Neural cell (in vitro differentiated cells): ENCODE results near the gene PIGL. TPM values are rescaled to one million over a fixed set of nuclear protein-coding genes. Genes with fewer than 3 reads are reported as not detected.

Experiments used
- H2AFZ ChIP-seq: fragments of 200-600, 300-800 bp; sonication (generic), shearing (Covaris generic); 2 replicates; pipeline ENCODE4 v1.6.0; 2014; ENCODE audit warnings: low read depth, mild to moderate bottlenecking, antibody characterized with exemption, low read length, moderate library complexity
- H3F3A ChIP-seq: fragments of 200-600 bp; shearing (Covaris generic); 2 replicates; pipeline ENCODE4 v1.6.1; 2016; ENCODE audit warnings: mild to moderate bottlenecking, moderate library complexity, mixed read lengths, antibody characterized with exemption, low read length; ENCODE audit not compliant: insufficient read depth, poor library complexity, severe bottlenecking
- H3K27ac ChIP-seq: fragments of 200-600, 300-800 bp; sonication (generic), shearing (Covaris generic); 2 replicates; pipeline ENCODE4 v1.5.1; 2014; ENCODE audit warnings: mild to moderate bottlenecking, low read length, moderate library complexity
- H3K27me3 ChIP-seq: fragments of 300-800, 200-600 bp; sonication (generic), shearing (Covaris generic); 2 replicates; pipeline ENCODE4 v1.6.0; 2014; ENCODE audit warnings: mild to moderate bottlenecking, low read depth, low read length, moderate library complexity; ENCODE audit not compliant: insufficient read depth
- H3K36me3 ChIP-seq: fragments of 300-800, 200-600 bp; sonication (generic), shearing (Covaris generic); 2 replicates; pipeline ENCODE4 v1.5.1; 2014; ENCODE audit warnings: mild to moderate bottlenecking, antibody characterized with exemption, low read length, moderate library complexity; ENCODE audit not compliant: insufficient read depth
- H3K4me2 ChIP-seq: fragments of 300-800, 200-600 bp; sonication (generic), shearing (Covaris generic); 2 replicates; pipeline ENCODE4 v1.6.0; 2014; ENCODE audit warnings: mild to moderate bottlenecking, low read length
- H3K4me3 ChIP-seq: fragments of 300-800, 200-600 bp; sonication (generic), shearing (Covaris generic); 2 replicates; pipeline ENCODE4 v1.5.1; 2014; ENCODE audit warnings: mild to moderate bottlenecking, low read length, moderate library complexity
- H3K79me2 ChIP-seq: fragments of 200-600 bp; shearing (Covaris generic); replicated peaks from 2 replicates; pipeline ENCODE4 v1.6.0; 2014; ENCODE audit warnings: mild to moderate bottlenecking, low read length, moderate library complexity; ENCODE audit not compliant: insufficient read depth
- H3K9ac ChIP-seq: fragments of 300-800, 200-600 bp; sonication (generic), shearing (Covaris generic); 2 replicates; pipeline ENCODE4 v1.6.1; 2016; ENCODE audit warnings: mild to moderate bottlenecking, low read length, mixed read lengths
- H3K9me2 ChIP-seq: fragments of 200-600 bp; shearing (Covaris generic); 2 replicates; pipeline ENCODE4 v1.6.1; 2016; ENCODE audit warnings: mild to moderate bottlenecking, low read length, mixed read lengths; ENCODE audit not compliant: insufficient read depth
- H3K9me3 ChIP-seq: fragments of 200-600, 300-800 bp; sonication (generic), shearing (Covaris generic); 2 replicates; pipeline ENCODE4 v1.6.1; 2016; ENCODE audit warnings: mild to moderate bottlenecking, mixed run types, low read length, moderate library complexity, mixed read lengths
- H4K20me1 ChIP-seq: fragments of 200-600 bp; shearing (Covaris generic); 2 replicates; pipeline ENCODE4 v1.6.1; 2016; ENCODE audit warnings: mild to moderate bottlenecking, mixed run types; ENCODE audit not compliant: insufficient read depth
- EP300 ChIP-seq: fragments of 450-650 bp; conservative IDR thresholded peaks from 2 replicates; pipeline ENCODE4 v1.6.1; 2014; ENCODE audit warnings: antibody characterized with exemption, mild to moderate bottlenecking, moderate library complexity; ENCODE audit not compliant: poor library complexity, severe bottlenecking
- EZH2 ChIP-seq: fragments of 200-600, 300-800 bp; shearing (Covaris generic), sonication (generic); IDR thresholded peaks from 2 replicates; pipeline ENCODE4 v1.6.1; 2014; ENCODE audit warnings: antibody characterized with exemption, low read length, borderline replicate concordance, mild to moderate bottlenecking; ENCODE audit not compliant: insufficient read depth, poor library complexity, severe bottlenecking
- MXI1 ChIP-seq: fragments of 450-650 bp; conservative IDR thresholded peaks from 2 replicates; pipeline ENCODE4 v1.6.1; 2014; ENCODE audit warnings: antibody characterized with exemption, mild to moderate bottlenecking; ENCODE audit not compliant: poor library complexity, severe bottlenecking
- POLR2AphosphoS5 ChIP-seq: IDR thresholded peaks from 2 replicates; pipeline ENCODE4 v1.6.1; 2012
- RAD21 ChIP-seq: fragments of 450-650 bp; conservative IDR thresholded peaks from 2 replicates; pipeline ENCODE4 v1.6.1; 2014; ENCODE audit warnings: antibody characterized with exemption, mild to moderate bottlenecking, moderate library complexity
- SMC3 ChIP-seq: fragments of 450-650 bp; conservative IDR thresholded peaks from 2 replicates; pipeline ENCODE4 v1.6.1; 2014; ENCODE audit warnings: antibody characterized with exemption, mild to moderate bottlenecking, moderate library complexity; ENCODE audit not compliant: poor library complexity
- TAF1 ChIP-seq: IDR thresholded peaks from 2 replicates; pipeline ENCODE4 v1.6.1; 2012; ENCODE audit warnings: low read depth
- polyA plus RNA-seq: library from polyadenylated mRNA; depleted of rRNA; stranded (reverse); fragments of >200 nt; gene quantifications from 2 replicates; pipeline ENCODE4 v1.2.3, GENCODE V29; 2014
- TF ChIP-seq, protein P1 (sequence below): fragments of 450-650 bp; IDR thresholded peaks from 2 replicates; pipeline ENCODE4 v1.5.1; 2014; ENCODE audit warnings: antibody characterized with exemption, mild to moderate bottlenecking, moderate library complexity; ENCODE audit not compliant: poor library complexity, severe bottlenecking
- TF ChIP-seq, protein P2 (sequence below): IDR thresholded peaks from 2 replicates; pipeline ENCODE4 v1.6.1; 2012; ENCODE audit warnings: borderline replicate concordance

Gene PIGL
- polyA plus RNA-seq, 1 donor from 2014 or later: 75.5 TPM

DNA sequence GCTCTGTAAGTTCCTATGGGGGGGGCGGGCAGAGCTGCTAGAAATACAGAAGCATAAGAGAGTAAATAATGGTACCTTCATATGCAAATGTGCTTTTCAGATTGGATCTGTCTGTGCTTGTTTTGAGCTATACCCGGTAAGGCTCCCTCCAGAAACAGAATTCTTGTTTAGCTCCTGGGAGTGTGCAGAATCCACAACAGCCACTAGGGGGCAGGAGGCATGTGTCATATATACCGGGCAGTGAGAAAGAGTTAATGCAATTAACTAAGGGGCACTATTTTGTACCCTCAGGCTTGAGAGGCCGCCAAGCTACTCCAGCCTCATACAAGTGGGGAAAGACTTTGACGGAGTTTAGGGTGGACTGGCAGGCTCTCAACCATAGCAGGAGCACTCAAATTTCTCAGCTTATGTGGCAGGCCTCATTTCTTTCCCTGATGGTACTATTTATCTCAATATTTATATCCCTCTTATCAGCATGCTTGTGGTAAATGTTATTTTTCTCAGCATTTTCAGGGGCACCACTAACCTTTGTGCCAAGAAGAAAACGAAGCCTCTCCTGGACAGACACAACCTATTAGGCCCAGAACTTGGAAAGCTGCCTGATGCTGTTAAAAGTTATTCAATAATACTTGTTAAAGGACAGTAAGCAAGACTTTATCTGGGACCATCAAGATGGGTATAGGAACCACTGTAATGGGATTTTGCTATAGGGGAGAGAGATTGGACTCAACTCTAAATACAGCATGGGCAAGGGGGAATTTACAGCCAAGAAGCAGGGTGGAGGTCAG, 146.9 kb downstream of the PIGL start:
- no peak overlapping the region for H2AFZ ChIP-seq
- H3K9ac ChIP-seq: no peak overlapping the region
- no peaks in the 10 kb centered on the region for H3K9me3 ChIP-seq
- no peaks in the 10 kb centered on the region for H3K9me2 ChIP-seq
- no peak overlapping the region for H3K4me2 ChIP-seq
- H3K36me3 ChIP-seq: no peaks in the 10 kb centered on the region
- H3F3A ChIP-seq: no peaks in the 10 kb centered on the region
- H4K20me1 ChIP-seq: no peaks in the 10 kb centered on the region
- no peak overlapping the region for H3K4me3 ChIP-seq
- TF ChIP-seq, protein P1, sequence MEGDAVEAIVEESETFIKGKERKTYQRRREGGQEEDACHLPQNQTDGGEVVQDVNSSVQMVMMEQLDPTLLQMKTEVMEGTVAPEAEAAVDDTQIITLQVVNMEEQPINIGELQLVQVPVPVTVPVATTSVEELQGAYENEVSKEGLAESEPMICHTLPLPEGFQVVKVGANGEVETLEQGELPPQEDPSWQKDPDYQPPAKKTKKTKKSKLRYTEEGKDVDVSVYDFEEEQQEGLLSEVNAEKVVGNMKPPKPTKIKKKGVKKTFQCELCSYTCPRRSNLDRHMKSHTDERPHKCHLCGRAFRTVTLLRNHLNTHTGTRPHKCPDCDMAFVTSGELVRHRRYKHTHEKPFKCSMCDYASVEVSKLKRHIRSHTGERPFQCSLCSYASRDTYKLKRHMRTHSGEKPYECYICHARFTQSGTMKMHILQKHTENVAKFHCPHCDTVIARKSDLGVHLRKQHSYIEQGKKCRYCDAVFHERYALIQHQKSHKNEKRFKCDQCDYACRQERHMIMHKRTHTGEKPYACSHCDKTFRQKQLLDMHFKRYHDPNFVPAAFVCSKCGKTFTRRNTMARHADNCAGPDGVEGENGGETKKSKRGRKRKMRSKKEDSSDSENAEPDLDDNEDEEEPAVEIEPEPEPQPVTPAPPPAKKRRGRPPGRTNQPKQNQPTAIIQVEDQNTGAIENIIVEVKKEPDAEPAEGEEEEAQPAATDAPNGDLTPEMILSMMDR: peak; percentile 90
- TF ChIP-seq MXI1 (no peak), EZH2 (no peak), RAD21 (peak; percentile 78), POLR2AphosphoS5 (no peak), EP300 (no peak), SMC3 (peak; percentile 83), TAF1 (no peak)
- TF ChIP-seq, protein P2, sequence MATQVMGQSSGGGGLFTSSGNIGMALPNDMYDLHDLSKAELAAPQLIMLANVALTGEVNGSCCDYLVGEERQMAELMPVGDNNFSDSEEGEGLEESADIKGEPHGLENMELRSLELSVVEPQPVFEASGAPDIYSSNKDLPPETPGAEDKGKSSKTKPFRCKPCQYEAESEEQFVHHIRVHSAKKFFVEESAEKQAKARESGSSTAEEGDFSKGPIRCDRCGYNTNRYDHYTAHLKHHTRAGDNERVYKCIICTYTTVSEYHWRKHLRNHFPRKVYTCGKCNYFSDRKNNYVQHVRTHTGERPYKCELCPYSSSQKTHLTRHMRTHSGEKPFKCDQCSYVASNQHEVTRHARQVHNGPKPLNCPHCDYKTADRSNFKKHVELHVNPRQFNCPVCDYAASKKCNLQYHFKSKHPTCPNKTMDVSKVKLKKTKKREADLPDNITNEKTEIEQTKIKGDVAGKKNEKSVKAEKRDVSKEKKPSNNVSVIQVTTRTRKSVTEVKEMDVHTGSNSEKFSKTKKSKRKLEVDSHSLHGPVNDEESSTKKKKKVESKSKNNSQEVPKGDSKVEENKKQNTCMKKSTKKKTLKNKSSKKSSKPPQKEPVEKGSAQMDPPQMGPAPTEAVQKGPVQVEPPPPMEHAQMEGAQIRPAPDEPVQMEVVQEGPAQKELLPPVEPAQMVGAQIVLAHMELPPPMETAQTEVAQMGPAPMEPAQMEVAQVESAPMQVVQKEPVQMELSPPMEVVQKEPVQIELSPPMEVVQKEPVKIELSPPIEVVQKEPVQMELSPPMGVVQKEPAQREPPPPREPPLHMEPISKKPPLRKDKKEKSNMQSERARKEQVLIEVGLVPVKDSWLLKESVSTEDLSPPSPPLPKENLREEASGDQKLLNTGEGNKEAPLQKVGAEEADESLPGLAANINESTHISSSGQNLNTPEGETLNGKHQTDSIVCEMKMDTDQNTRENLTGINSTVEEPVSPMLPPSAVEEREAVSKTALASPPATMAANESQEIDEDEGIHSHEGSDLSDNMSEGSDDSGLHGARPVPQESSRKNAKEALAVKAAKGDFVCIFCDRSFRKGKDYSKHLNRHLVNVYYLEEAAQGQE: no peak
- no peaks in the 10 kb centered on the region for H3K79me2 ChIP-seq
- H3K27me3 ChIP-seq: no peaks in the 10 kb centered on the region
- no peak overlapping the region for H3K27ac ChIP-seq

DNA sequence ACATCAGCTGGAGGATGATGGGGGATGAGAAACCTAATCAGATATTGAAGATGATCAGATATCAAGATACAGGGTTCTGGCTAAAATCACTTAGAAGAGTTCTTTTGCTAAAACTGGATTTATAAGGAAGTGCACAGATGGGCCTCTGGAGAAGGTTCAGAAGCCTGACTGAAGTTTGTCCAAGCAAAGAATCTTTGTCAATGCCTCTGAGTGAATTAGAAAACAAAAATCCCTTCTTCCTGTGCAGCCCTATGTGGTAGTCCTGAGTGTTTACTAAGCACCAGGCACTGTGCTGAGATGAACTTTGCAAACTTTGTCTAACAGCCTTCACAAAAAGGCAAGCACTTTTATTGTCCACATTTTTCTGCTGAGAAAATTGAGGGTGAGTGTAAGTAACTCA, 147.6 kb downstream of the PIGL start:
- TF ChIP-seq MXI1 (no peak), TAF1 (no peak), POLR2AphosphoS5 (no peak)
- TF ChIP-seq, protein P2: no peak
- H2AFZ ChIP-seq: no peak overlapping the region
- H3K27me3 ChIP-seq: no peaks in the 10 kb centered on the region
- no peak overlapping the region for H3K4me3 ChIP-seq
- no peaks in the 10 kb centered on the region for H3F3A ChIP-seq
- no peaks in the 10 kb centered on the region for H3K79me2 ChIP-seq
- no peak overlapping the region for H3K4me2 ChIP-seq
- no peaks in the 10 kb centered on the region for H3K9me2 ChIP-seq
- H3K9me3 ChIP-seq: no peaks in the 10 kb centered on the region
- H3K9ac ChIP-seq: no peak overlapping the region
- H4K20me1 ChIP-seq: no peaks in the 10 kb centered on the region
- no peaks in the 10 kb centered on the region for H3K36me3 ChIP-seq
- no peak overlapping the region for H3K27ac ChIP-seq
